ENCODE data around the gene H19.

H19 gene

GRCh38 chr11:1998290-1998689, 648 bp upstream of the H19 start:
- TF ChIP-seq CTCF (conservative IDR thresholded peaks at IDR 0.05) = no peak
- no peak overlapping the region for H3K27ac ChIP-seq

GRCh38 chr11:1994121-1994520, 3.5 kb downstream of the H19 start:
- TF ChIP-seq CTCF (conservative IDR thresholded peaks at IDR 0.05) = no peak

GRCh38 chr11:1992111-1992510, 5.5 kb downstream of the H19 start:
- H3K27ac ChIP-seq = no peak overlapping the region
- TF ChIP-seq CTCF (conservative IDR thresholded peaks at IDR 0.05) = no peak

More at GRCh38 chr11:1994121-1994520, 3.5 kb downstream of the H19 start:
- H3K27ac ChIP-seq = no peak overlapping the region

GRCh38 chr11:1990872-1991578, 6.6 kb downstream of the H19 start:
- TF ChIP-seq CTCF (conservative IDR thresholded peaks at IDR 0.05) = no peak
- H3K27ac ChIP-seq = no peak overlapping the region

GRCh38 chr11:1989953-1990352, 7.7 kb downstream of the H19 start:
- H3K27ac ChIP-seq = no peak overlapping the region
- no peak for TF ChIP-seq CTCF (conservative IDR thresholded peaks at IDR 0.05)

- H3K27ac ChIP-seq = no peak overlapping the region
- TF ChIP-seq CTCF (conservative IDR thresholded peaks at IDR 0.05) = no peak
These were observed 8.8 kb downstream of the H19 start for GRCh38 chr11:1988667-1989317.

GRCh38 chr11:1988174-1988573, 9.5 kb downstream of the H19 start:
- H3K27ac ChIP-seq = no peak overlapping the region
- no peak for TF ChIP-seq CTCF (conservative IDR thresholded peaks at IDR 0.05)
